Fibroblast of skin of abdomen (primary cell): ENCODE results near the gene KITLG.
A peak's percentile ranks its signal among the peaks of the same experiment; 100 is the strongest.
"Not testable (repeated sequence)": the region's sequence is repeated elsewhere in the genome, so short reads cannot be mapped to it uniquely, and the experiment has no call there.

ENCODE experiments used
- DNase-seq: peaks from one replicate; pipeline ENCODE4 v3.0.0-alpha.2; 2013

KITLG gene

GRCh38 chr12:88490425-88490824 lies 89.8 kb downstream of the KITLG start:
- DNase-seq, result no peak

DNA sequence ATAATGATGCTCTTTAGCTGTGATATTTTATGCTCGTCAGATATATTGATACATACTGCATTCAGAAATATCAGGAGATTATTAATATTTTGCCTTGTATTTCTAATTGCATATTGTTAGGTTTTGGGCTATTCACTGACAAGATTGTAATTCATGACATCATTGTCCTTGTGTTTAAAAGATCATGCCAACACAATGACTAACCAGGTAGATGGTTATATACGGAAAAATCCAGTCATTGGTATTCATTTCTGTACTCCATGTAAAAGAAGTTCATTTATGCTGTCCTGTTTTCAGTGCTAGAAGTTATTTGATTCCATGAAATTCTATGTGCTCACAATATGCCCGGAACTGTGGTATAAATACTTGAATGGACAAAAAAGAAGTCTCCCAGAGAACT lies 107.5 kb downstream of the KITLG start:
- DNase-seq, result peak; percentile 53

GRCh38 chr12:88472248-88472647 lies 108.0 kb downstream of the KITLG start:
- DNase-seq, result peak; percentile 52

- peak; percentile 65 for DNase-seq
Measured at GRCh38 chr12:88471331-88472045, 108.8 kb downstream of the KITLG start.

- DNase-seq, result no peak
Measured at GRCh38 chr12:88469154-88469553, 111.1 kb downstream of the KITLG start.

DNA sequence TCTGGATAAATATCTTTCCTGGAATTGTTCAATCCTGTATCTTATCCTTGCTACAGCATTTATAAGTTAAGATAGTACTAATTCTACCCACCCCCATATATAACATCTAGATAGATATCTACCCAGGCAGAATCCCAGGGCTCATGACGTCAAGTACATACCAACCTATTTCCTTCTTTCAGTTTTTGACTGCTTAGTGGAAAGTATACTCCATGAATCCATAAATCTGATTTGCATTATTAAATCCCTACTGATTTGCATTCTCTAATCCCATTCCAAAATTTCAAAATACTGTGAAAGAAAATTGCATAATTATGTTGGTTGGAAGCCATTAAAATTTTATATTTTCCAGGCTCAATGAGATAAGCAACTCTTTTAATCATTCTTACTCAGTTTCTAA lies 111.7 kb downstream of the KITLG start:
- peak; percentile 12 for DNase-seq

DNA sequence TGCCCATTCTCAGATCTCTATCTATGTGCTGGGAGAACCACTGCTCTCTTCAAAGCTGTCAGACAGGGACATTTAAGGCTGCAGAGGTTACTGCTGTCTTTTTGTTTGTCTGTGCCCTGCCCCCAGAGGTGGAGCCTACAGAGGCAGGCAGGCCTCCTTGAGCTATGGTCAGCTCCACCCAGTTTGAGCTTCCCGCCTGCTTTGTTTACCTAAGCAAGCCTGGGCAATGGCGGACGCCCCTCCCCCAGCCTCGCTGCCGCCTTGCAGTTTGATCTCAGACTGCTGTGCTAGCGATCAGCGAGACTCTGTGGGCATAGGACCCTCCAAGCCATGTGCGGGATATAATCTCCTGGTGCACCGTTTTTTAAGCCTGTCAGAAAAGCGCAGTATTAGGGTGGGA lies 113.6 kb downstream of the KITLG start:
- not testable (repeated sequence) for DNase-seq

DNA sequence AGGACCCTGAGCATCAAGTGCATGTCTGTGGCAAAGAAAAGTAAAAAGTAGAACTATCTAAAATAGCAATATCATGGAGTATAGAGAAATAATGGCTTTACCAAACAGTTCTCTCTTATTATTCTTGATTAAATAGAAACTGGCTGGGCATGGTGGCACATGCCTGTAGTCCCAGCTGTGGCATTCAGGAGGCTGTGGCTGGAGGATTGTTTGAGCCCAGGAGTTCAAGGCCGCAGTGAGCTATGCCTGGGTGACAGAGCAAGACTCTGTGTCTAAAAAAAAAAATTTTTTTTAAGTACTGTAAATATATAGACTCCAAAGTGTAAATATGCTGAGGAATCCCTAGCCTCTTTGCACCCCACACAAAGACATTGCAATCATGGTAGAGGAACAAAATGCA lies 121.9 kb downstream of the KITLG start:
- no peak for DNase-seq

DNA sequence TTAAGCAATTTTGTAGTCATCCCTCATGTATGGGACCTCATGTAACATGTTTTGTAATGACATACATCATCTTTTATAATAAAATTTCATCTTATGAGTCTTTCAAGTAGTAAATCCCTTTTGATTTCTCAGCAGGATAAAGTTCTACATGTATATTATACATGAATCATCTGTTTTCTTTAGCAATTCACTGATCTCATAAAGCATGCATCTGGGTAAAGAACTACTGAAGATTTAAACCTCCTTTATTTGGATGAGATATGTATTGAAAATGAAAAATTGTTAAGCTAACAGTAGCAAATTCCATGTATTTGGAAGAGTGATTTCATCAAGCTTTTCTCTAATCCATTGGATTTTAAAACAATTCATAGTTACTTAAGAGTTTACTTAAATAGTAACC lies 126.9 kb downstream of the KITLG start:
- peak; percentile 60 for DNase-seq

- peak; percentile 39 for DNase-seq
Measured at GRCh38 chr12:88451205-88451604, 129.1 kb downstream of the KITLG start.

DNA sequence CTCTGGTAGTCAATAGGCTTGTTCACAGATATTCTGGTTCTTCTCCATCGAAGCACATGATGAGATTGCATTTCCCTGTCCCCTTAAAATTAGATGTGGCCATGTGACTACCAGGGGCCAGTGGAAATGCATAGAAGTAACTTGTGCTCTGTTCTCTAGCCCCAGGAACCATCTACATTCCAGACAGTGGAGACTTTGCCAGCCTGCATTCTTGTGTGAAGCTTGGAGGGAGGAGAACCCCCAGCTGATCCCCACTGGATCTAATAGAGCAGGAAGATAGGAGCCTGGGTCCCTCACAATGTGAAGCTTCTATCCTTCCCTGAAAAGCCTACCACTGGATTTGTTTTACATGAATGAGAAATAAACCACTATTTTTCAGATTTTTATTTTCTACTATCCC lies 130.1 kb downstream of the KITLG start:
- peak; percentile 38 for DNase-seq

DNA sequence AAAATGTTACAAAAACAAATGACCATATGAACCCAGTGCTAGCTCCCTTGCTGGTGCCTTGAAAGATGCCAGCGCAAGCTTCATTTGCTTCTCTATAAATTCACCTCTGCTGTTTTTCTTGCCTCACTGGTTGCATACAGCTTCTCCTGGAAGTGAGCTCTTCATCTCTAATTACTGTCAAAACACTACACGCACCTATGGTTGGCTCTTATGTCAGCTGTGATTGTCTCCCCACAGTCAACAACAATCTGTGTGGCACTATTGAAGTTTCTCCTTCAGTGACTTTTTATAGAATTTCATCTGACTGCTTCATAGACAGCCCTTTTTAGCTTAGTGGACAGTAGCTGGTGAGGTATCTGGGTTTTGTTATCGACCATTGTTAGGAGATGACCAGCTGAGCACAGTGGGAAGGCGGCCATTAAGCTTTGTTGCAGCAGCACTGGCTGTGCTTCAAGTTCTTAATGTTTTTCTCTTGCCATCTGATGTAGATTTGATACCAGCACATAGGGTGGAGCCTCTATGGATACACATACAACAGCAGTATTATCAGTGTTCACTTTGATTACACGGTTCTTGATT lies 131.8 kb downstream of the KITLG start:
- no peak for DNase-seq

DNA sequence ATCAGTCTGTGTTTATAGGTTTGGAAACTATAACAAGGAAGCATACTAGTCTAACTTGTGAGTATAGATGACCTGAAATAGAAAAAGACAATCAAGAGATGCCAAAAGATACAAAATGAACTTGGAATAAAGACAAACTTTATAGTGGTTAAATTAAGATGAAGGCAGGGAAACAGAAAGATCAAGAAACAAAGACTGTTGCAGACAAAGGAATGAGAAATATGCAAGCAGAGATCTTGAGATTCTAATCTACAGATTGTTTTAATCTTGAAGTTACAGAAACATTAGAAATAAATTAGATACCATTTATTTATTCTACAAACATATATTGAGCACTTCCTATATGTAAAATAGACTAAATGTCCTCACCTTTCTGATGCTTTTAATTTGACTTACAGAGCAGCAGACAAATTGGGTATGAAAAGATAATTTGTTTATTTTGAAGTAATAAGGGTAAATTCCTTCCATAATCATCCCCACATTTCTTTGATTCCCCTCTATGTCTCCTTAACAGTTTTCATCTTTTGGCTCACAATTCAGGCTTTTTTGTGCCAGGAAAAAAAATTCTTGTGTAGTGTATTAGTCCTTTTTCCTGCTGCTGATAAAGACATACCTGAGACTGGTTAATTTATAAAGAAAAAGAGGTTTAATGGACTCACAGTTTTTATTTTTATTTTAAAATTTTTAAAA lies 134.4 kb downstream of the KITLG start:
- peak; percentile 53 for DNase-seq

DNA sequence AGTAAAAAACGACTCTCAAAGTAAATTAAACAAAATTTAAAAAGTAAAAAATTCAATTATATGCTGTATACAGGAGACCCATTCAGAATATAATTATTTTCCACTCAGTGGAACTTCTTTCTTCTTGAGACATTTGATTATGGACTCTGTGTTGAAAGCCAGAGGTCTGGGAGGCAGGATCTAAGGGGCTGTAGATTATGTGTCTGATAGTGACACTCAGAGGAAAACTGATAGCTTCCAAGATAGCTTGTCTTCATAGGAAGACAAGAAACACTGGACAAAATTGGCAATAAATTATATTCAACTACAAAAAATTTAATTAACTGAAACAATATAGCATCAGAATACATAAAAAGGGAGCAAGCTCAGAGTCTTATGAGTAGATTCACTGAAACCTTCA lies 135.8 kb downstream of the KITLG start:
- no peak for DNase-seq
